ENCODE data around the gene IGFBPL1.

The IGFBPL1 gene

DNA sequence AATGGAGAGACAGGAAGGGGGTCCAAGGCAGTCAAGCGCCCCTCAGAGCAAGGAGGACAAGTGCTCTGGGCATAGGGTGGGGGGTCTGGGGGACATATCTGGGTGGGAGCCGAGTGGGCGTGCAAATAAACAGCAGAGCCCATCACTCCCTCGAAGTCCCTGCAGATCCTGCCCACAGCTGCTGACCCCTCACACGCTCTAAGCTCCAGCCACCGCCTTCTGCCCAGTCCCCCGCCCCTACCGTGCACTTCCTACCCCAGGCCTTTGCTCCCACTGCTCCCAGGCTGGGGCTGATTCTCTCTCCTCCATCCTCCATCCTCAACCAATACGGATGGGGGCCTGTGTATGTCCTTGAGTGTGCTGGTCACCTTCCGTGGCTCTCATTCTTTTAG lies 48.7 kb downstream of the IGFBPL1 start:
- H3K4me3 ChIP-seq (ENCODE audit: low read depth, low read length) = no peak overlapping the region
- no peak overlapping the region for H3K9ac ChIP-seq (ENCODE audit: low read length)
- H3K9me3 ChIP-seq (ENCODE audit: control insufficient read depth, insufficient read depth, low read depth, low read length) = no peaks in the 10 kb centered on the region
- no peaks in the 10 kb centered on the region for H3K36me3 ChIP-seq (ENCODE audit: control insufficient read depth, insufficient read depth, low read length)
- peaks cover 15% of the 10 kb centered on the region for H3K4me1 ChIP-seq (ENCODE audit: control insufficient read depth, insufficient read depth, low read length)
- no peak overlapping the region for H3K27ac ChIP-seq (ENCODE audit: low read depth, low read length)
- peaks cover 32% of the 10 kb centered on the region for H3K27me3 ChIP-seq (ENCODE audit: control insufficient read depth, insufficient read depth, low read length)

DNA sequence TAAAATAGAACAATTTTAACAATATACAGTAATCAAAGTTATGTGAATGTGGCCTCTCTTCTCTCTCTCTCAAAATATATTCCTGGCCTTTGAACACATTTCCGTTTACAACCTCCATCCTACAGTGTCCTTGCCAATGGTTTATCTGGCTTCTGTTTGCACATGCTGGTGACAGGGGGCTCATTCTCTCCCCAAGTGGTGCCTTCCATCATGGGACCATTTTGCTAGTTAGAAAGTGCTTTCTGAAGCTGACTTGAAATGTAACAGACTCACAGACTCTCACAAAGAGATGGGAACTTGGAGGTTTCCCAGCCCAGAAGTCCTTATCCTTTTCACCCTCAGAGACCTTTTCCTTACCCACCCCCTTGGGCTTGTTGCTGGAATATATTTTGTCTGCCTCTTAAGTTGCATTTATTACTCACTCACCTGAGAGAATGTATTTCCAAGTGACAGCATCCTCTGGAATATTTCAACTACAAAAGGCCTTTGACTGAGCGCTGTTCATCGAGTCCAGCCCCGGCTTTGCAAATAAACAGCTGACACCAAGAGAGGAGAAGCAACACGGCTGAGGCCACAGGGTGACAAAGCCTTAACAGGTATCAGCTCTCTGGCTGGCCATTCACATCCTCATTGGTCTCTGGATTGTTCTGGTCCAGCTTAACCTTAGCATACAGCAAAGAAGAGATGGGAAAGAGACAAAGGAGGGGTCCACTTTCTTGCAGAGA lies 49.2 kb downstream of the IGFBPL1 start:
- H3K4me3 ChIP-seq (ENCODE audit: low read depth, low read length) = no peak overlapping the region

DNA sequence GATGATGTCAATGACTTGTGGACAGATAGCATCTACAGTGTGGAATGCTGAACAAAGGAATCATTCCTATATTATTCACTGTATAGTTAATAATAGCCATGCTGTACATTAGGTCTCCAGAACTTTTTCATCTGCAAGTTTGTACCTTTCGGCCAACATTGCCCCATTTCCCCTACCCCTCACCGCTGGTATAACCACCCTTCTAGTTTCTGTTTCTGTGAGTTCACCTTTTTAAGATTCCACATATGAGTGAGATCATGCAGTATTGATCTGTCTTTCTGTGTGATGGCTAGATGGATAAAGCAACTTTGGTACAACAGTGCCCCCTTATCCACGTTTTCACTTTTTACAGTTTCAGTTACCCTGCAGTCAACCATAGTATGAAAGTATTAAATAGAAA lies 50.6 kb downstream of the IGFBPL1 start:
- H3K4me1 ChIP-seq (ENCODE audit: control insufficient read depth, insufficient read depth, low read length) = 0 out of 2 replicates have a peak, but pooled peaks cover 4% of the 10 kb centered on the region
- no peaks in the 10 kb centered on the region for H3K36me3 ChIP-seq (ENCODE audit: control insufficient read depth, insufficient read depth, low read length)
- H3K9me3 ChIP-seq (ENCODE audit: control insufficient read depth, insufficient read depth, low read depth, low read length) = no peaks in the 10 kb centered on the region
- no peak overlapping the region for H3K9ac ChIP-seq (ENCODE audit: low read length)
- H3K27ac ChIP-seq (ENCODE audit: low read depth, low read length) = no peak overlapping the region
- H3K4me3 ChIP-seq (ENCODE audit: low read depth, low read length) = no peak overlapping the region
- peaks cover 46% of the 10 kb centered on the region for H3K27me3 ChIP-seq (ENCODE audit: control insufficient read depth, insufficient read depth, low read length)

More for the DNA sequence above, 49.2 kb downstream of the IGFBPL1 start:
- no peak overlapping the region for H3K27ac ChIP-seq (ENCODE audit: low read depth, low read length)
- peaks cover 9% of the 10 kb centered on the region for H3K4me1 ChIP-seq (ENCODE audit: control insufficient read depth, insufficient read depth, low read length)
- no peaks in the 10 kb centered on the region for H3K9me3 ChIP-seq (ENCODE audit: control insufficient read depth, insufficient read depth, low read depth, low read length)
- H3K36me3 ChIP-seq (ENCODE audit: control insufficient read depth, insufficient read depth, low read length) = no peaks in the 10 kb centered on the region
- peaks cover 38% of the 10 kb centered on the region for H3K27me3 ChIP-seq (ENCODE audit: control insufficient read depth, insufficient read depth, low read length)
- no peak overlapping the region for H3K9ac ChIP-seq (ENCODE audit: low read length)

DNA sequence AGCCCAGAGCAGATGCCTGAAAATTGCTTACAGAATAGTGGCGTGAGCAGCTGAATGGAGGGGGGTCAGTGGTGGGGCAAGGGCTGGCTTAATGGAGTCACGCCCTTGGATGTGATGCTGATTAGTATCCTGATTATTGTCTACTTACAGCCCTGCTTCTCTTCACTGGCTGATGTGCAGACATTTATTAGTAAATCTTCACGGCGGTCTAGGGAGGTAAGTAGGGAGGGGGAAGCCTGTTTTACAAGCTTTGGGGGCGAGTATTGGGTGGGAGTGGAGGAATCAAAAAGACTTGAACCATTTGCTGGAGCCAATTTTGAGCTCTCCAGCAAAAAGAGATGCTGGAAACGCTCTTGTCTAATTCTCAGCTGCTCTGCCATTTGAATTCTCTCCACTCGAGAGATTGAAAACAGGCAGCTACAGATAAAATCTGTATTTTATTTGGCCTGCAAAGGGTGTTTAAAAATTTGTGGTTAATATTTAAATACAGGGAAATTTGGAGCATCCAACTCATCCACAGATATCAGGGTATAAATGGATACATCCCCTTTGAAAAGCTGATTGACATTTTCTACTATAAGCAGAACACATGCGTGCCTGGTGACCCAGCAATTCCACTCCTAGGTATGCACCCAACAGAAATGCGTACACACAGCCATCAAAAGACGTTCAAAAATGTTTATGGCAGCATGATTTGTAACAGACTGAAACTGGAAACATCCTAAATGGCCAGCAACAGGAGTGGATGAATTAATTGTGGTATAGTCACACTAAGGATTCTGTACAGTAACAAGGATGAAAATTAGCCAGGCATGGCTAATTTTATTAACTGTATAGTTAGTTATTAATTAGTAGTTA lies 51.3 kb downstream of the IGFBPL1 start:
- Histone ChIP-seq H3K27me3 (ENCODE audit: control insufficient read depth, insufficient read depth, low read length) (peaks cover 46% of the 10 kb centered on the region), H3K27ac (ENCODE audit: low read depth, low read length) (no peak overlapping the region)

DNA sequence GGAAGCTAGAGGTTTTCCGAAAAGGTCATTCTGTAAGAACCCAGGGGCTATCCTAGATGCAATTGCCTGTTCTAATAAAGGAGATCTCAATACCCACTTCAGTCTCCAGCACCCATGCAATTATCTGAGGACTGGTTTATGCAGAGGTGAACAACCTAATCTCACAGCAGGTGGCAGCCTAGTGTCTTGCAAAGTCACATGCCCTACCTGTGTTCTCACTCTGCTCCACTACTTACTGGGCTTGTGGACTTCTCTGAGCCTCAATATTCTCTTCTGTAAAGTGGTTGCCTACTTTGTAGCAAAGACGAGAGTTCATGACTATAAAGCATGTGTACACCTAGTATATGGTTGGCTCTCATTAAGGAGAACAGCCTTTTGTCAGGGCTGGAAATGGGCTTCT lies 52.8 kb downstream of the IGFBPL1 start:
- Histone ChIP-seq H3K27ac (ENCODE audit: low read depth, low read length) (no peak overlapping the region), H3K4me1 (ENCODE audit: control insufficient read depth, insufficient read depth, low read length) (0 out of 2 replicates have a peak, but pooled peaks cover 4% of the 10 kb centered on the region), H3K9ac (ENCODE audit: low read length) (no peak overlapping the region), H3K36me3 (ENCODE audit: control insufficient read depth, insufficient read depth, low read length) (no peaks in the 10 kb centered on the region), H3K4me3 (ENCODE audit: low read depth, low read length) (no peak overlapping the region), H3K27me3 (ENCODE audit: control insufficient read depth, insufficient read depth, low read length) (peaks cover 45% of the 10 kb centered on the region), H3K9me3 (ENCODE audit: control insufficient read depth, insufficient read depth, low read depth, low read length) (no peaks in the 10 kb centered on the region)

More for the DNA sequence above, 51.3 kb downstream of the IGFBPL1 start:
- Histone ChIP-seq H3K4me3 (ENCODE audit: low read depth, low read length) (no peak overlapping the region), H3K9ac (ENCODE audit: low read length) (no peak overlapping the region), H3K4me1 (ENCODE audit: control insufficient read depth, insufficient read depth, low read length) (0 out of 2 replicates have a peak, but pooled peaks cover 4% of the 10 kb centered on the region), H3K36me3 (ENCODE audit: control insufficient read depth, insufficient read depth, low read length) (no peaks in the 10 kb centered on the region), H3K9me3 (ENCODE audit: control insufficient read depth, insufficient read depth, low read depth, low read length) (no peaks in the 10 kb centered on the region)

DNA sequence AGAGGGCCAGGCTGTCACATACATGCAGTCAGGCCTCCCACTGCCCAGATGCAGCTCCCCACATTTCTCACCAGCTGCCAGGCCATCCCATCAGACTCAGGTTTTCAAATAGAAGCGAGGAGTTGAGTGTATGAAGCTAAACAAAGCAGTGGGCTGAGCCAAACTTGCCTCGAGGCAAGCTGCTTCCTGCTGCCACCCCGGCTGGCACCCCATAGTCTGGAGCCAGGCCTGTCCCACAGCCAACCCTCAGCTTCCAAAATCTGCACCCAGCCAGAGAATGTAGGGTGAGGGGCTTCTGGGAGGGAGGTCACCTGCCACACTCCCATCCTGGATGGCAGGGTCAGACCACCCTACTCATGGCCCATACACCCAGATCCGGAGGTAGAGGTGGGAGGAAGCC lies 54.1 kb downstream of the IGFBPL1 start:
- no peak overlapping the region for H3K9ac ChIP-seq (ENCODE audit: low read length)
- no peak overlapping the region for H3K27ac ChIP-seq (ENCODE audit: low read depth, low read length)
- 0 out of 2 replicates have a peak, but pooled peaks cover 4% of the 10 kb centered on the region for H3K4me1 ChIP-seq (ENCODE audit: control insufficient read depth, insufficient read depth, low read length)
- no peaks in the 10 kb centered on the region for H3K9me3 ChIP-seq (ENCODE audit: control insufficient read depth, insufficient read depth, low read depth, low read length)
- no peak overlapping the region for H3K4me3 ChIP-seq (ENCODE audit: low read depth, low read length)
- peaks cover 43% of the 10 kb centered on the region for H3K27me3 ChIP-seq (ENCODE audit: control insufficient read depth, insufficient read depth, low read length)
- H3K36me3 ChIP-seq (ENCODE audit: control insufficient read depth, insufficient read depth, low read length) = no peaks in the 10 kb centered on the region

DNA sequence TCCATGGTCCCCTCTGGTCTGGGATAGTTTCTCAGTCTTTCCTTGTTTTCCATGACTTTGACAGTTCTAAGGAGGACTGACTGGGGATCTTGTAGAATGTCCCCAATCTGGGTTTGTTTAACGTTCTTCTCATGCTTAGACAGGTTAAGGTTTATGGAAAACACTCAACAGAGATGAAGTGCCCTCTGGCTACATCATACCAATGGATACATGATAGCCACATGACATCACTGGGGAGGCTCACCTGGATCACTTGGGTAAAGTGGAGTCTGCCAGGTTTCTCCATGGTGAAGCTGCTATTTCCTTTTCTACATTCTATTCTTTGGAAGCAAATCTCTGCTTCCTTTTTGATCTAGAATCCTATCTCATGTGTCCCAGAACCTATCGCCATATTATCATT lies 55.5 kb downstream of the IGFBPL1 start:
- no peak overlapping the region for H3K4me3 ChIP-seq (ENCODE audit: low read depth, low read length)
- H3K9ac ChIP-seq (ENCODE audit: low read length) = no peak overlapping the region
- no peaks in the 10 kb centered on the region for H3K36me3 ChIP-seq (ENCODE audit: control insufficient read depth, insufficient read depth, low read length)
- H3K27ac ChIP-seq (ENCODE audit: low read depth, low read length) = no peak overlapping the region
- peaks cover 39% of the 10 kb centered on the region for H3K27me3 ChIP-seq (ENCODE audit: control insufficient read depth, insufficient read depth, low read length)
- H3K4me1 ChIP-seq (ENCODE audit: control insufficient read depth, insufficient read depth, low read length) = 0 out of 2 replicates have a peak, but pooled peaks cover 4% of the 10 kb centered on the region
- H3K9me3 ChIP-seq (ENCODE audit: control insufficient read depth, insufficient read depth, low read depth, low read length) = no peaks in the 10 kb centered on the region

DNA sequence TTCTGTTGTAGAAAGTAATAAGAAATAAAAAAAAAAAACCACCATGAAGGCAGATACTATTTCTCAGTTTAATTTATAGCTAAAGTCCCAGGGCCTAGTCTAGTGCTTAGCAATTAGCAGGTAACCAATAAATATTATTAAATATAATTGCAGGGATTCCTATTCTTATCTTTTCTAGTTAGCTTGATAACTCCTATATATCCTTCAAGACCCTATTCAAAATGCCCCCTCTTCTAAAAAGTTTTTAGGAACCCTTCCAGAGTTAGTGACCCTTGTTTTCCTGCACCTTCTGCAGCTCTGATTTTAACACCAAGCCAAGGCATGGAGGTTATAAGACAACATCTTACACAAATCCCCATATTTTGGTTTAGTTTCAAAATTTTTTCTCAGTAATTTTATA lies 56.4 kb downstream of the IGFBPL1 start:
- H3K27ac ChIP-seq (ENCODE audit: low read depth, low read length) = no peak overlapping the region
- H3K9me3 ChIP-seq (ENCODE audit: control insufficient read depth, insufficient read depth, low read depth, low read length) = no peaks in the 10 kb centered on the region
- H3K36me3 ChIP-seq (ENCODE audit: control insufficient read depth, insufficient read depth, low read length) = no peaks in the 10 kb centered on the region
- H3K9ac ChIP-seq (ENCODE audit: low read length) = no peak overlapping the region
- peaks cover 33% of the 10 kb centered on the region for H3K27me3 ChIP-seq (ENCODE audit: control insufficient read depth, insufficient read depth, low read length)
- no peak overlapping the region for H3K4me3 ChIP-seq (ENCODE audit: low read depth, low read length)
- 0 out of 2 replicates have a peak, but pooled peaks cover 4% of the 10 kb centered on the region for H3K4me1 ChIP-seq (ENCODE audit: control insufficient read depth, insufficient read depth, low read length)

DNA sequence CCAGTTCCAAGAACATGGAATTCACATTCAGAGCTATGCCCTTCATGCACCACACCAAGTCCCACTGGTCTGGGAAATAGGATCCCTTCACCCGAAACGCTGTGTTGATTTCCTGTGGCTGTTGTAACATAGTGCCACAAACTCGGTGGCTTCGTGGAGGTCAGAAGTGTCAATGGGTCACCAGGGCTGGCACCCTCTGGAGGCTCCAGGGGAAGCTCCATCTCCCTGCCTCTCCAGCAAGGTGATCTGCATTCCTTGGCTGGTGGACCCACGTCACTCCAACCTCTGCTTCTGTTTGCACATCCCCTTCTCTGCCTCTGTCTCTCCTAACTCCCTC lies 60.7 kb downstream of the IGFBPL1 start:
- H3K4me1 ChIP-seq (ENCODE audit: control insufficient read depth, insufficient read depth, low read length) = peaks cover 6% of the 10 kb centered on the region; the same call in 1 of the 2 replicates
- no peak overlapping the region for H3K4me3 ChIP-seq (ENCODE audit: low read depth, low read length)
- H3K27me3 ChIP-seq (ENCODE audit: control insufficient read depth, insufficient read depth, low read length) = peaks cover 4% of the 10 kb centered on the region; the same call in 1 of the 2 replicates
- no peaks in the 10 kb centered on the region for H3K9me3 ChIP-seq (ENCODE audit: control insufficient read depth, insufficient read depth, low read depth, low read length)
- H3K36me3 ChIP-seq (ENCODE audit: control insufficient read depth, insufficient read depth, low read length) = no peaks in the 10 kb centered on the region
- H3K27ac ChIP-seq (ENCODE audit: low read depth, low read length) = no peak overlapping the region
- no peak overlapping the region for H3K9ac ChIP-seq (ENCODE audit: low read length)

DNA sequence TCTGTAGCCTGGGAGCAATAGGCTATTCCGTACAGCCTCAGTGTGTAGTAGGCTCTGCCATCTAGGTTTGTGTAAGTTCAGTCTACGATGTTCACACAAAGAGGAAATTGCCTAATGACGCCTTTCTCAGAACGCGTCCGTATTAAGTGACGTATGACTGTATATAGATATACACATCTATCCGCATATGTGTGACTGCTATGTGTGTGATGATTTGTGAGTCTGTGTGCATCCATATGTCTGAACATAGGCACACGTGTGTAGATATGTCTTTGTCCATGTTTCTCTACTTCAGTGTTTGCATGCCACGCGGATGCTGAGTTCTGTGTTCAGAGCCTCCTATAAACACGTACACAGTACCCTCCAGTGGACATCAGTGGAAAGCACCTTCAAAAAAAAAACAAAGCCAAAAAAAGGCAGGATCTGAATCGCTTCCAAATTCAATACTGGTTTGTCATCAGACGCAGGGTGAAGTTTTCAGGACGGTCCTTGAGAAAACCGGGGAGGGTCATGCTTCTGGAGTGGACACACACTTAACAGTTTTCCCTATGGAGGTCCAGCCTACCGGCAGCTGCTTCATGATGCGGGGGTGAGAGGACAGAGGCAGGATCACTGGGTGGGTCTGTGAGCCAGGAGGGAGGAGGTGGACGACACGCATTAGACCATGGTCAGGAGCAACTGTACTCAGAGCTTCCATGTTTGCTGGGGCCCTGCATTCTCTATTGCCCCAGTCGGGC lies 61.2 kb downstream of the IGFBPL1 start:
- no peaks in the 10 kb centered on the region for H3K9me3 ChIP-seq (ENCODE audit: control insufficient read depth, insufficient read depth, low read depth, low read length)
- peaks cover 6% of the 10 kb centered on the region; the same call in 1 of the 2 replicates for H3K4me1 ChIP-seq (ENCODE audit: control insufficient read depth, insufficient read depth, low read length)
- peaks cover 4% of the 10 kb centered on the region; the same call in 1 of the 2 replicates for H3K27me3 ChIP-seq (ENCODE audit: control insufficient read depth, insufficient read depth, low read length)
- H3K4me3 ChIP-seq (ENCODE audit: low read depth, low read length) = no peak overlapping the region
- no peak overlapping the region for H3K9ac ChIP-seq (ENCODE audit: low read length)
- H3K27ac ChIP-seq (ENCODE audit: low read depth, low read length) = no peak overlapping the region
- H3K36me3 ChIP-seq (ENCODE audit: control insufficient read depth, insufficient read depth, low read length) = no peaks in the 10 kb centered on the region
